ENCODE data around the gene RNPC3. TPM values are rescaled to one million over a fixed set of nuclear protein-coding genes. Genes with fewer than 3 reads are reported as not detected.

RNPC3 gene
- total and polyA plus RNA-seq, 9 of the 15 experiments (the other 6 are each of a cell fraction or from before 2014, with no cell fraction given) = 5.4 to 31.4 (median 17.1) TPM

DNA sequence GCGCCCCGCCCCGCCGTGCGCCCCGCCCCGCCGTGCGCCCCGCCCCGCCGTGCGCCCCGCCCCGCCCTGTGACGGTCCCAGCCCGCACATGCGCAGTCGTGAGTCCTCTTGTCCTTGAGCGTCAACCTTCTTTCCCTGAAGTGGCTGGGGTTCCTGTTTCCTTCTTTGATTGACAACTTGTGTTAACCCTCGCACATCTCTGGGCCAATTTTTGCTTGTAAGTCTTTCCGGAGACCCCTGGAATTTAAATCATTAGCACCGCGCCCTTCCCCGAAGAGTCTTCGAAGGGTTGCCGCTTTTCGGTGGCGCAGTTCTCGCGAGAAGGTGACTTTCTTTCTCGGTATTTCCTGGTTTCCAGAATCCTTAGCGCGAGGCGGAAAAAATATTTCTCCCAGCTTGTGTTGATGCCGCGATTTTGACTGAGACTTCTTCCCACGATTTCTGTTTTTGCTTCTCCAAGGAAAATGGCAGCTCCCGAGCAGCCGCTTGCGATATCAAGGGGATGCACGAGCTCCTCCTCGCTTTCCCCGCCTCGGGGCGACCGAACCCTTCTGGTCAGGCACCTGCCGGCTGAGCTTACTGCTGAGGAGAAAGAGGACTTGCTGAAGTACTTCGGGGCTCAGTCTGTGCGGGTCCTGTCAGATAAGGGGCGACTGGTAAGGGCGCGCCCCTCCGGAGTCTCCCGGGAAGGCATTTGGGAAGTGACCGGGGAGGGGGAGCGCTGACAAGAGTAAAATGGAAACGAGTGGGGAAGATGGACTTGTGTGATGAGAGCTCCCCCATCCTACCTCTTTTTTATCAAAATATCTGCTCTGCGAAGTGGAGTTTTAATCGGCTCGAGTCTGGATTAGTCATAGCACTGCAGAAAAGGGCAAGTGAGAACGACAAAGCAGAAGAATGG, at the start of gene RNPC3 (continued):
- TF ChIP-seq EHMT2 (IDR thresholded peaks at IDR 0.05) (peak; percentile 35; the same call in 1 of the 2 replicates), YY1 (IDR thresholded peaks at IDR 0.05; ENCODE audit: borderline replicate concordance in 1 of 3, control insufficient read depth in 1 of 3, extremely low read depth in 1 of 3, insufficient read depth in 3 of 3, insufficient read length in 1 of 3, insufficient replicate concordance in 2 of 3, low read depth in 1 of 3, low read length in 2 of 3) (peak in 1 of 3 experiments; percentile 70), ZBTB1 (CRISPR knock-in tag; IDR thresholded peaks at IDR 0.05; ENCODE audit: borderline replicate concordance, low read depth) (no peak), ZNF24 (IDR thresholded peaks at IDR 0.05) (no peak), JUND (IDR thresholded peaks at IDR 0.05; ENCODE audit: borderline replicate concordance, low read depth, low read length) (peak; percentile 37; the same call in 1 of the 2 replicates), JUND (tag; IDR thresholded peaks at IDR 0.05; ENCODE audit: borderline replicate concordance, low read depth, low read length) (0 out of 3 replicates have a peak, but pooled peaks have one; percentile 16), CTCF (IDR thresholded peaks at IDR 0.05 in 2 of 3, conservative IDR thresholded peaks at IDR 0.05 in 1 of 3; ENCODE audit: insufficient read depth in 2 of 3, low read depth in 1 of 3, low read length in 3 of 3) (peak in 2 of 3 experiments; percentile 5 to 12; a peak in 2 of 6 replicates), CREB3L1 (IDR thresholded peaks at IDR 0.05; ENCODE audit: borderline replicate concordance, low read depth) (peak; percentile 84), TGIF2 (CRISPR knock-in tag; IDR thresholded peaks at IDR 0.05) (no peak), ELF2 (CRISPR knock-in tag; IDR thresholded peaks at IDR 0.05) (peak; percentile 91), MITF (IDR thresholded peaks at IDR 0.05) (no peak), MBD2 (IDR thresholded peaks at IDR 0.05; ENCODE audit: borderline replicate concordance, low read depth) (peak; percentile 47; the same call in 1 of the 2 replicates), PBX2 (CRISPR knock-in tag; IDR thresholded peaks at IDR 0.05; ENCODE audit: low read depth) (no peak), PBX2 (tag; conservative IDR thresholded peaks at IDR 0.05; ENCODE audit: low read depth) (peak; percentile 59), DPF2 (IDR thresholded peaks at IDR 0.05) (peak; percentile 46; the same call in 1 of the 2 replicates), FOXM1 (IDR thresholded peaks at IDR 0.05; ENCODE audit: low read depth) (0 out of 2 replicates have a peak, but pooled peaks have one; percentile 14), FOXM1 (CRISPR knock-in tag; IDR thresholded peaks at IDR 0.05; ENCODE audit: low read depth) (no peak)
